ENCODE data around the gene KLHDC8B.
"Not testable (repeated sequence)": the region's sequence is repeated elsewhere in the genome, so short reads cannot be mapped to it uniquely, and the experiment has no call there.

KLHDC8B gene

GRCh38 chr3:49183873-49184272 is 12.5 kb downstream of the KLHDC8B start:
- DNase-seq (ENCODE audit: low read depth in 2 of 2) = no peak

DNA sequence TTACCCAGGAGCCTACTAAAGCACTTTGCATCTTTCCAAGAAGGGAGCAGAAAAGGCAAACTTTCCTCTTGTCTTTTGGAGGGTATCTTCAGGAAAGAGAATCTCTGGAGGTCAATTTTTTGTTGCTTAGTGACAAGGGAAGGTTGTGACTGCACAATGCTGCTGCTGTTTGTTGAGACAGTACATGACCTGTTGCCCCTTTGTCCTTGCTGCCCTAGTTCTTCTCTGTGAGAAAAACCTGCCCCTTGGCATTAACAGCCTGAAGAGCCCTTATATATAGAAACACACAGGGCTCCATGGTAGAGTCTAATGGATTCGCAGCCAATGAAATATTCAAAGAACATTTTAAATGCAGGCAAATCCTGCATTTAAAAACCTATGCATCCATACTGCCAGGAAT is 20.3 kb downstream of the KLHDC8B start:
- no peak for DNase-seq (ENCODE audit: low read depth in 2 of 2)

DNA sequence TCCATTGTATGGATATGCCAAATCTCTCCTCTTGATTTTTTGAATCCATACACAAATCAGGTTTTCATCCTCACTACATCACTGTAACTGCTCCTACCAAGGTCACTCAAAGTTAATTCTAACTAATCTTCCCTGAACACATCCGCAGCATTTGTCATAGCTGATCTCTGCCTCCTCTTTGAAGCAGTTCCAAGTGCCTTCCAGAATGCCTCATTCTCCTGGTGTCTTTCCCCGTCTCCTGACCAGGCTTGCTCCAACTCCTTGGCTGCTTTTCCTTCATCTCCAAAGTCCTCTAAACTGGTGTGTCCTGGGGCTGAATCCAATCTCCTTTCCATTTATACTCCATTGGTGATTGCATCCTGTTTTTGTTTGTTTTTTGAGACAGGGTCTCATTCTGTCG is 26.8 kb downstream of the KLHDC8B start:
- DNase-seq (ENCODE audit: low read depth in 2 of 2) = no peak

DNA sequence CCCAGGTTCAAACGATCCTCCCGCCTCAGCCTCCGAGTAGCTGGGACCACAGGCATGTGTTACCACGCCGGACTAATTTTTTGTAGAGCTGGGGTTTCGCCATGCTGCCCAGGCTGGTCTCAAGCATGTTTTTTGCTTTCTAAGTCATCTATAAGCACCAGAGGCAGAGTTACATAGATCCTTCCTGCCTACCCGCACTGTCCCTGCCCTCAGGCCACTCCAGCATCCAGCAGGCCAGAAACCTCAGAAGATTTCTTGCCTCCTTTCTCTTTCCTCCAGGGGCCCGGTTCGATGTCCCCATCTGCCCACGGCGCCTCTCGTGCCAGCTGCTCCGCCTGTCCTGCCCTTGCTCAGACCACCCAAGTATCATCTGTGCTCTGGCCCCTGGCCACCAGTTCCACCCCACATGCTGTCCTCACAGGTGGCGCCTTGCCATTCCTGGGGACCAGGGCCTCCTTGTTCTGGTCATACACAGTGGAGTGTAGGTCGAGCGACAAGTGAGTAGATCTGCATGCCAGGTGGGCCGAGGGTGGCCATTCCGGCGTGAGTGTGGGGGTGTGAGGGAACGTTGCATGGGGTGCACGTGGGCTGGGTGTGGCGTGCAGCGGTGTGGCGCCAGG is 27.3 kb downstream of the KLHDC8B start:
- DNase-seq (ENCODE audit: low read depth in 2 of 2) = no peak

DNA sequence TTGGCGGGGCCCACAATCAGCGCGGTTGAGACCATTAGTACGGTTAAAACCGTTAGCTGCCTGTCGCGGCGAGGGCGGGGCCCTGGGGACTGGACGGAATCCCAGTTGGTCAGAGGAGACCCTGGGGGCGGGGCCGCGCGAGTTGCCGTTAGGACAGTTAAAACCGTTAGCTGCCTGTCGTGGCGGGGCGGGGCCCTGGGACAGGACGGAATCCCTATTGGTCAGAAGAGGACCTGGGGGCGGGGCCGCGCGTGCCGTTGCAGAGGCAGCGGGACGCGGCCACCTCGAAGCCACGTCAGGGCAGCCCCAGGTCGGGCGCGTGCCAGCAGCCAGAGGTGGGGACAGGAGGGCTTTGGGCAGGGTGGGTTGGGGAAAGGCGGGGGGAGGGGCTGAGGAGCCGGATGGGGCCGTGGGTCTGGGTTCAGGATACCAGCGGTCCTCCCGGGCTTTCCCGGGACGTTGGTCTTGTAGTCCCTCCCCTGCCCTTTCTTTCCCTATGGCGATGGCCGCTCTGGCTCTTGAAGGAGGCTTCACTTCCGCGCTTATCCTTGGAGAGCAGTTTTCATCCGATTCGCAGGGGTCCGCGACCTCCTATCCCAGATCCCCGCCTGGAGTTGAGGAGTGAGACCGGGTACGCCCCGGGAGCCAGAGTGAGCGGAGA is 28.0 kb downstream of the KLHDC8B start:
- DNase-seq (ENCODE audit: low read depth in 2 of 2) = peak in 1 of 2 donors; percentile 5

DNA sequence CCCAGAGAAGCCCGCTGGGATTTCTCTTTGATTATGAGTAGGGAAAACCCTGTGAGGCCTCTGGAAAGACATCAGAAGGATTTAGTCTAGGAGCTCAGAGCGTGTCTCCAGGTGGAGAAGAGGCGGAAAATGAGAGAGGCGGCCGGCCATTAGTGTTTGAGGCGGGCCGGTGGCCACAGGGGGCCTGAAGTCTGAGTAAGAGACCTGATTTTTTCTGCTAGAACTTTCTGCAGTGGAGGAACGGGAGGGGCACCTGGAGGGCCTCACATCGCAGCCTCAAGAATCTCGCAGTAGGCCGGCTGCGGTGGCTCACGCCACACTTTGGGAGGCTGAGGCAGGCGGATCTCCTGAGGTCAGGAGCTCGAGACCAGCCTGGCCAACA is 28.5 kb downstream of the KLHDC8B start:
- DNase-seq (ENCODE audit: low read depth in 2 of 2) = no peak

DNA sequence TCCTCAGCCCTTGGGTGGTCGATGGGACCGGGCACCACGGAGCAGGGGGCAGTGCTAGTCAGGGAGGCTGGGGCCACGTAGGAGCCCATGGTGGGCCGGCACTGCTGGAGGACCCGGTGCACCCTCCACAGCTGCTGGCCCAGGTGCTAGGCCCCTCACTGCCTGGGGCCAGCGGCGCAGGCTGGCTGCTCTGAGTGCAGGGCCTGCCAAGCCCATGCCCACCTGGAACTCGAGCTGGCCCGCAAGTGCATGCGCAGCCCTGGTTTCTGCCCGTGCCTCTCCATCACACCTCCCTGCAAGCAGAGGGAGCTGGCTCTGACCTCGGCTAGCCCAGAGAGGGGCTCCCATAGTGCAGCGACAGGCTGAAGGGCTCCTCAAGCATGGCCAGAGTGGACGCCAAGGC is 42.1 kb downstream of the KLHDC8B start:
- no peak for DNase-seq (ENCODE audit: low read depth in 2 of 2)

GRCh38 chr3:49213998-49214397 is 42.6 kb downstream of the KLHDC8B start:
- DNase-seq (ENCODE audit: low read depth in 2 of 2) = no peak

GRCh38 chr3:49216687-49217086 is 45.3 kb downstream of the KLHDC8B start:
- DNase-seq (ENCODE audit: low read depth in 2 of 2) = not testable (repeated sequence)

DNA sequence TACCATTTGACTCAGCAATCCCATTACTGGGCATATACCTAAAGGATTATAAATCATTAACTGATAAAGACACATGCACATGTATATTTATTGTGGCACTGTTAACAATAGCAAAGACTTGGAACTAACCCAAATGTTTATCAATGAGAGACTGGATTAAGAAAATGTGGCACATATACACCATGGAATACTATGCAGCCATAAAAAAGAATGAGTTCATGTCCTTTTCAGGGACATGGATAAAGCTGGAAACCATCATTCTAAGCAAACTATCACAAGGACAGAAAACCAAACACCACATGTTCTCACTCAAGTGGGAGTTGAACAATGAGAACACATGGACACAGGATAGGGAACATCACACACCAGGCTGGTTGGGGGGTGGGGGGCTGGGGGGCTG is 45.7 kb downstream of the KLHDC8B start:
- DNase-seq (ENCODE audit: low read depth in 2 of 2) = not testable (repeated sequence)

GRCh38 chr3:49217688-49218470 is 46.5 kb downstream of the KLHDC8B start:
- DNase-seq (ENCODE audit: low read depth in 2 of 2) = no peak

DNA sequence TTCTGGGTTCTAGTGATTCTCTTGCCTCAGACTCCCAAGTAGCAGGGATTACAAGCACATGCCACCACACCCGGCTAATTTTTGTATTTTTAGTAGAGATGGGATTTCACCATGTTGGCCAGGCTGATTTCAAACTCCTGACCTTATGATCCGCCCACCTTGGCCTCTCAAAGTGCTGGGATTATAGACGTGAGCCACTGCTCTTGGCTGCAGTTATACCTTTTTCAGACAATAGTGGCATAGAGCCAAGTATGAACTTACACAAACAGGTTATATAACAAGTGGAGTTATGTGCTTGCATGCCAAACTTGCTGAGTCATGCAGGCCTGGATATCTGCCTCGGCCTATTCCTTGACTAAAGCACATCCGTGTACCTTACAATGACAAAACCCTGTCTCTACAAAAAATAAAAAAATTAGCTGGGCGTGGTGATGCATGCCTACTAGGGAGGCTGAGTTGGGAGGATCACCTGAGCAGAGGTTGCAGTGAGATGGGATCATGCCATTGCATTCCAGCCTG is 47.1 kb downstream of the KLHDC8B start:
- DNase-seq (ENCODE audit: low read depth in 2 of 2) = not testable (repeated sequence)

- DNase-seq (ENCODE audit: low read depth in 2 of 2) = no peak
These were observed 47.7 kb downstream of the KLHDC8B start for GRCh38 chr3:49219132-49219531.

DNA sequence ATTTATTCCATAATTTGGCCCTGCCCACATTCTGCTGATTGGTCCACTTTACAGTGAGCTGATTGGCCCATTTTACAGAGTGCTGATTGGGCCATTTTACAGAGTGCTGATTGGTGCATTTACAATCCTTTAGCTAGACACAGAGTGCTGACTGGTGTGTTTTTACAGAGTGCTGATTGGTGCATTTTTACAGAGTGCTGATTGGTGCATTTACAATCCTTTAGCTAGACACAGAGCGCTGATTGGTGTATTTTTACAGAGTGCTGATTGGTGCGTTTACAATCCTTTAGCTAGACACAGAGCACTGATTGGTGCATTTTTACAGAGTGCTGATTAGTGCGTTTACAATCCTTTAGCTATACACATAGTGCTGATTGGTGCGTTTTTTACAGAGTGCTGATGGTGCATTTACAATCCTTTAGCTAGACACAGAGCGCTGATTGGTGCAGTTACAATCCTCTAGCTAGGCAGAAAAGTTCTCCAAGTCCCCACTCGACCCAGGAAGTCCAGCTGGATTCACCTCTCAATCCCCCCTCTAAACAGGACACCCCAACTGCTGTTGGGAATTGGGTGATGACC is 49.7 kb downstream of the KLHDC8B start:
- DNase-seq (ENCODE audit: low read depth in 2 of 2) = not testable (repeated sequence)

- DNase-seq (ENCODE audit: low read depth in 2 of 2) = no peak
These were observed 50.6 kb downstream of the KLHDC8B start for GRCh38 chr3:49222002-49222401.

All from activated CD4-positive, alpha-beta T cell treated with anti-CD3 and anti-CD28 coated beads for 24 hours (primary cell).